Upper lobe of left lung (tissue), 4 donors: ENCODE measurements around the gene DGKI.

Experiments used
- EP300 ChIP-seq, 4 donors: sonication (generic); formaldehyde crosslinking; IDR thresholded peaks; one replicate each; pipeline ENCODE4 v1.5.1; 2017; ENCODE audit warnings: antibody characterized with exemption in 4 of 4, control low read depth in 2 of 4
- POLR2A ChIP-seq, 4 donors: fragments of 450-650 bp; IDR thresholded peaks; one replicate each; pipeline ENCODE4 v1.5.1; 2016 to 2017; ENCODE audit warnings: antibody characterized with exemption in 4 of 4, mild to moderate bottlenecking in 2 of 4
- POLR2AphosphoS5 ChIP-seq, 2 donors: sonication (generic); formaldehyde crosslinking; IDR thresholded peaks; one replicate each; pipeline ENCODE4 v1.5.1; 2017; ENCODE audit warnings: antibody characterized with exemption in 2 of 2
- TF ChIP-seq, protein P1 (sequence below), 6 experiments: fragments of 450-650 bp in 4 of 6; fragments of 200-600 bp in 2 of 6; sonication (generic) in 2 of 6; IDR thresholded peaks; one replicate each; pipeline ENCODE4 v1.5.1; 2016 to 2019; ENCODE audit warnings: antibody characterized with exemption in 6 of 6

GRCh38 chr7:137611606-137612005 lies 235.2 kb downstream of the DGKI start:
- TF ChIP-seq, protein P1, sequence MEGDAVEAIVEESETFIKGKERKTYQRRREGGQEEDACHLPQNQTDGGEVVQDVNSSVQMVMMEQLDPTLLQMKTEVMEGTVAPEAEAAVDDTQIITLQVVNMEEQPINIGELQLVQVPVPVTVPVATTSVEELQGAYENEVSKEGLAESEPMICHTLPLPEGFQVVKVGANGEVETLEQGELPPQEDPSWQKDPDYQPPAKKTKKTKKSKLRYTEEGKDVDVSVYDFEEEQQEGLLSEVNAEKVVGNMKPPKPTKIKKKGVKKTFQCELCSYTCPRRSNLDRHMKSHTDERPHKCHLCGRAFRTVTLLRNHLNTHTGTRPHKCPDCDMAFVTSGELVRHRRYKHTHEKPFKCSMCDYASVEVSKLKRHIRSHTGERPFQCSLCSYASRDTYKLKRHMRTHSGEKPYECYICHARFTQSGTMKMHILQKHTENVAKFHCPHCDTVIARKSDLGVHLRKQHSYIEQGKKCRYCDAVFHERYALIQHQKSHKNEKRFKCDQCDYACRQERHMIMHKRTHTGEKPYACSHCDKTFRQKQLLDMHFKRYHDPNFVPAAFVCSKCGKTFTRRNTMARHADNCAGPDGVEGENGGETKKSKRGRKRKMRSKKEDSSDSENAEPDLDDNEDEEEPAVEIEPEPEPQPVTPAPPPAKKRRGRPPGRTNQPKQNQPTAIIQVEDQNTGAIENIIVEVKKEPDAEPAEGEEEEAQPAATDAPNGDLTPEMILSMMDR (IDR thresholded peaks at IDR 0.05) = no peak
- no peak for TF ChIP-seq POLR2A (IDR thresholded peaks at IDR 0.05)
- no peak for TF ChIP-seq EP300 (IDR thresholded peaks at IDR 0.05)
- TF ChIP-seq POLR2AphosphoS5 (IDR thresholded peaks at IDR 0.05) = no peak
